ENCODE measurements around the gene ANKRD22.
A peak's percentile ranks its signal among the peaks of the same experiment; 100 is the strongest.

Gene ANKRD22

DNA sequence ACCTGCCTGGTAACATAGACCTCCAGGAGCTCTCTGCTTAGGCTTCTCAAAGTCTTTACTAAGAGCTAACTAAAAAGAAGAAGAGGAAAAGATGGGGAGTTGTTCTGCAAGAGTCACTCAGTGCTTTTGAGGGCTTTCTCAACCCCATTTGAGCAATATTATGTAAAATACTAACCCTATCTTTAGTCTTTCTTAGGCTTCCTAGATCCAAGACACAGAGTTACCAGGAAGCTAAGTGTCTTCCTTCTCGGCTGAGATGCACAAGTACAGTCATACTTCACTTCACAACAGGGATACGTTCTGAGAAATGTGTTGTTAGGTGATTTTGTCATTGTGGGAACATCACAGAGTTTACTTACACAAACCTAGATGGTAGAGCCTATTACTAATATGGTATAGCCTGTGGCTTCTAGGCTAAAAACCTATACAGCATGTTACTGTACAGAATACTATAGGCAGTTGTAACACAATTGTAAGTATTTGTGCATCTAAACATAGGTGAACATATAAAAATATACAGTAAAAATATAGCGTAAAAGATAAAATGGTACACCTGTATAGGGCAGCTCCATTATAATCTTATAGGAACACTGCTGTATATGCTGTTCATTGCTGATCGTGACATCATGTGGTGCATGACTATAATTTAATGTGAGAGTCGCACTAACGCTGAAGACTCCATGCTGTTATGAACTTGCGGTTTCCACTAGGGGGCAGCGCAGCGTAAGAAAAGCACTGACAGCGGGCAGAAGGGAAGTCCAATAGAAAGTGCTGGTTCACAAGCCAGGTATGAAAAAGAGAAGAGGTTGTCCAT is 16.3 kb downstream of the ANKRD22 start:
- DNase-seq (ENCODE audit: low spot score), result peak; percentile 84

DNA sequence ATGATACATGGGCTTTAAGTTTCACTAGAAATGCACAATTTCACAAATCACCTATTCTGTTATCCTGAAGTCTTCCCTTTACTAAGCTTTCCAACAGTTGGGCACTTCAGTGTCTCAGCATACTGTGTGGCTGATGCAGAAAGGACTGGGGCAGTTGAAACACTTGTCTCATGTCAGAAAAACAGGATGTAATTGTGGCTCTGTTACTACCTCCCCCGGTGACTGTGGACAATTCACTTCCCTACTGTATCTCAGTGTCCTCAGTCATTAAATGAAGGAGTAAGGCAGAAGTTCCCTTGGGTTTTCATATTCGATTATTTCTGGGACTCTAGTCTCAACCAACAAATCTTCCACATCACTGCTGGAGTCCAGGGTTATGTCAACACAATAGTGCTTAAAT is 17.9 kb downstream of the ANKRD22 start:
- DNase-seq (ENCODE audit: low spot score), result no peak

- DNase-seq (ENCODE audit: low spot score), result no peak
Measured at GRCh38 chr10:88833156-88833555, 18.5 kb downstream of the ANKRD22 start.

GRCh38 chr10:88832376-88832775 is 19.3 kb downstream of the ANKRD22 start:
- DNase-seq (ENCODE audit: low spot score), result no peak

- DNase-seq (ENCODE audit: low spot score), result no peak
Measured at GRCh38 chr10:88831709-88832108, 19.9 kb downstream of the ANKRD22 start.

DNA sequence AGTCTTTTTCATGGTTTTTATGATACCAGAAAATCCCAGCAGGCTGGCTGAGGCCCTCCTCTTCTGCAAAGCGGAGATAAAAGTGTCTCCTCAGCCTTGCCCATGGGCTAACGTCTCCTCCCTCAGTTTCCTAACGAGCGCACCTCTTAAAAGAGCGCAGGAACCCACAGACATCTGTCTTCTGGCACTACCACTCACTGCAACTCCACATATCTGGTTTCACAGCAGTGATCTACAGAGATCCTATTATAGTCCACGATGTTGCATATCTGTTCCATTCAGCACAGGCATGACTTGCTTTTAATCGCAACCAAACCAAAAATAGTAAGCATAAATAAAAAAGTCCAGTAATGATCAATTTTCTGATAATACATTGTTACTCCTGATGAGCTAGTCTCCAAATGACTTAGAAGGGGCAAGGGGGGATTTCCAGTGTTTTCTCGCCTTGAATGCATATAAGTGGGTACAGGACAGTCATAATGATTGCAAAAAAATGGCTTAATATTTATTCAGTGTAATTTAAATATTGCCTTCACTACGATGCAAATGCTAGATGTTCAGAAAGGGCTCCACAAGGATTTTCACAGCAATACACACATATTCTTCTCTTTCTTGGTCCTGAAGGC is 20.9 kb downstream of the ANKRD22 start:
- DNase-seq (ENCODE audit: low spot score), result no peak

DNA sequence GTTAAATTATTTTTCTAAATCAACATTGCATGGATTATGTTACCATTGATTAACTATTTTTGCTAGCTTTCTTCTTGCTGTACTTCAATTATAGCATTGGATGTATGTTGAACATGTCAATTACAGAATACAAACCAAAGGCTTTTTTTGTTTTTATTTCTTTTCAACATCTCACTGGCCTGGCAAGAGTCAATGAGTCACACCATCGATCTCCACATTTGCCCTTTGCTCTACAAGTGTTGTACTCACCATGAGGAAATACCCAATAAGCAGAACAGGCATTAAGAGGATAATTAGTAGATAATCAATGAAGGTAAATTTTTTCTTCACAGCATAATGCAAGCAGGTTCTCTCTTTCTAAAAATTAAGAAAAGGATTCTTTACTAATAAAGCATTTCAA is 23.3 kb downstream of the ANKRD22 start:
- no peak for DNase-seq (ENCODE audit: low spot score)

DNA sequence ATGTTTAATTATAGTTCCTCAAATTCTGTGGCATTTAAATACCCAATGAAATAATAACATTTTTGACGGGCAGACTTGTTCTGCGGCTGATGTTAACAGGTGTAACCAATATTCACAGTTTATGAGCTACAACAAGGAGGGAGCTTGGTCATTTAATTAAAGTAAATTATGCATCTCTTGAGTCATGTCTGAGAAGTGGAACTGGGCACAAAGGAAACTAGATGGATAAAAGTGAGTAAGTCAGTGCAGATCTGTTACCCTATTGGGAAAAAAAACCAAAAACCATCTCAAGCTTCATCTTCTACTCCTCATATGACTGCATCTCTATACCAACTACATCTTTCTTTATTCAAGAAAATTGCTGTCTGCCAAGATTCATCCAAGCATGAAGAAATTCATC is 24.0 kb downstream of the ANKRD22 start:
- DNase-seq (ENCODE audit: low spot score), result no peak

- DNase-seq (ENCODE audit: low spot score), result no peak
Measured at GRCh38 chr10:88826388-88826787, 25.3 kb downstream of the ANKRD22 start.

DNA sequence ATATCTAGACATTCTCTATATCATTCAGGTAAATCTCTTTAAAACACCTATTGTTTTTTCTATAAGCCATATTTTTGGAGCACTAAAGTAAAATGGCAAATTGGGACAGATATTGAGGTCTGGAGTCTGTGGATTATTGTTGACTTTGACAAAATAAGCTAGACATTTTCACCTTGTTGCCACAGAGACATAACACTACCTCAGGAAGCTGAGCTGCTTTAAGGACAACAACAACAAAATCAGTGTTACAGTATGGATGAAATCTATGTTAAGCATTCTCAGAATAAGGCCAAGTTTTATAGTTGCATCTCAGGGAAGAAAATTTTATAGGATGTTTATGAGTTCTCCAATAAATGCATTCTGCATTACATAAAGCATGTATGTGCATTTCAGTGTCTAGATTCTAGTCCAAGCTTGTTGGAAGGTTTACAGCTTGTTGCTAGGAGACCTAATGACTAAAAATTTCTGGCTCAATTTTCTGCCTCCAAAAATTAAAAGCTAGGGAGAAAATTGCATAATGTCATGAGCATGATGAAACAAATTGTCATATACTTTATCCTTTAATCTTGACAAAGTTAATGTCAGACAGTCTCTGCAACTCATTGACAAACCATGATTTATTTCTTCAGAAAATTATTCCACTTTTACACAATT is 30.8 kb downstream of the ANKRD22 start:
- DNase-seq (ENCODE audit: low spot score), result peak; percentile 37

DNA sequence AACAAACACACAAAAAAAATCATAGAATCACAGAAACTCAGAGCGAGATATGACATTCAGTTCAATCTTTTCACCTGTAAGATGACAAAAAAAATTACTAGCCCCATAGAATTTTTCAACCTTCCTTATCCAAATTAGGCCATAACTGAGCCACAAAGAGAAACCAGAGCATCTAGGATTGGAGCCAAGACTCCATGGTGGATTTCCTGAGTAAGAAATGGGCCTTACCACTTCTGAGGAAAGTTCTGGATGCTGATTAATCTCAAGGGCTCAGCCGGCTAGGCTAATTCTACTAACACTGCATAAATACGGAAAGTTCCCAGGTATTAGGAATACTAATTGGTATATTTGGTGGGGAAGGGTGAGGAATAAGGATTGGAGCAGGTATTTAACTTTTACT is 32.4 kb downstream of the ANKRD22 start:
- peak; percentile 24 for DNase-seq (ENCODE audit: low spot score)

DNA sequence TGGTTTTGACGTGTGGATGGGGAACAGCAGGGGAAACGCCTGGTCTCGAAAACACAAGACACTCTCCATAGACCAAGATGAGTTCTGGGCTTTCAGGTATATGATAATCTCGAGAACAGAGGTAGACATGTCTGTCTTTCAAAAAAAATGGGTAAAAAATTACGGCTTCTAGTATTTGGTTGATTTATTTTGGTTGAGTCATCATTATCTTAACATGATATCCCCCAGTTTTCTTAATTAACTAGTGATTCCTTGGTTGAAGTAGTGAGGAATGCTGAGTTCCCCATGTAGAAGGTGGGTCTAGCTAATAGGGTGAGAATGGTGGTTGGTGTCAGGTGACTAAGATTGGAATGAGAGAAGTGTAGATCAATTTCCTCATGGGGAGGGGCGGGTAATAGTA is 38.4 kb downstream of the ANKRD22 start:
- DNase-seq (ENCODE audit: low spot score), result no peak

GRCh38 chr10:88810196-88810961 is 41.3 kb downstream of the ANKRD22 start:
- DNase-seq (ENCODE audit: low spot score), result peak; percentile 67

DNA sequence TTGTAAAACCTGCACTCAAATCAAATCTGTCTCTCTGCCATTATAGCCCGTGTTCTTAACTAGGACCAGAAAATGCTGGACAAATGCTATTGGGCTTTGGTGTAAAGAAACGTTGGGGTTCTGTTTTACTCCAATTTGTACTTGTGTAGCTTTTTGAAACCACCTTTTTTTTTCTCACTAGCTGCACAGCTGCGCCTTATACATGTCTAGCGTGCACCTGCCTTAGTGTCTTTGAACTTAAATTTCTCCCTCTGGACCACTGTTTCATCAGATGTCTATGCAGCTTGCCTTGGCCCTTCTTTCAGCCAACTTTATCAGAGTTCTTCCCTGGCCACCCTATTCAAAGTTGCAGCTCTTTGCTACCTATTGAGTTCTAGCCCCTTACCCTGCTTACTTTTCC is 42.0 kb downstream of the ANKRD22 start:
- DNase-seq (ENCODE audit: low spot score), result no peak

GRCh38 chr10:88805924-88806323 is 45.7 kb downstream of the ANKRD22 start:
- no peak for DNase-seq (ENCODE audit: low spot score)

- DNase-seq (ENCODE audit: low spot score), result no peak
Measured at GRCh38 chr10:88805361-88805760, 46.3 kb downstream of the ANKRD22 start.

- DNase-seq (ENCODE audit: low spot score), result no peak
Measured at GRCh38 chr10:88804083-88804812, 47.4 kb downstream of the ANKRD22 start.

- no peak for DNase-seq (ENCODE audit: low spot score)
Measured at GRCh38 chr10:88803641-88804040, 48.0 kb downstream of the ANKRD22 start.

- no peak for DNase-seq (ENCODE audit: low spot score)
Measured at GRCh38 chr10:88802523-88803285, 48.9 kb downstream of the ANKRD22 start, which contains the start of gene LIPM. LIPM (plus strand) TSS chr10:88802730; CDS start chr10:88802897, 167 bp downstream.

DNA sequence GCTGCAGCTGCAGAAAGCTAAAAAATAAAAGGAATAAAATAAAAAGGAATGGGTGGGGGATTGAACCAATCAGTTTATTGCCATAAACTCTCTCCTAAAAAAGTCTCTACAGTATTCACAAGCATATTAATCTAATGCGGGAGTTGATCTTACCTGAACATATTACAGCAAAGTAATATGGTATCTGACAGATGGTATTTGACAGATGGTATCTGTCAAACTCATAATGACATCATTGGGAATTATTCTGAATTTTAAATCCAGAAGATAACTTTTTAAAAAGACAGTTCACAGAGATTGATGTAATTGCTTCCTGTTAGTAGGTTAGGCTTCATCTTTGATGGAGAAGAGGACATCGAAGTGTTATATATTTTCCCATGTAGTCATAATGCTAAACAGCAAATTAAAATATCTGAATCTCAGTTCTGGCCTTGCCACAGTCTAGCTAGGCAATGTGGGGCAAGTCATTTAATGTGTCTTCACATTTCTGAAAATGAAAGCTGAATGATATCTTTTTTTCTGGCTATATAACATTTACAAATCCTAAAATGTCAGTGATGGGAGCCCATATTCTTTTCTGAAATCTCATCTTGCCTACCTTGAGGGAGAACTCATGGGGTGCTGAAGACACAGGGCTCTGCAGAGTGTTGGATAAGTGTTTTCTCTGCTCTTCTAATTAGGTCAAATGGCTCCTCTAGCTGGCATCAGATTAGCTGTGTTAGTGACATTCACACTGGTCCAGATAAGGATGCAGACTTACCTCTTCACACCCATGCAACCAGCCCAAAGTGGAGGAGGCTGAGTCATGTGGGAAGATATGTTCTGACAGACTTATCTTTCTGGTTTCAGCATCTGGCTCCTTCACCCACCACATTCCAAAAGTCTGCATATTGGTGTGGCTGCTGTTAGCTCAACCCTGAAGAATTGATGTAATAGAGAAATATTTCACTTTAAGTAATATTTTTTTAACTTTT is 51.2 kb downstream of the ANKRD22 start:
- peak; percentile 68 for DNase-seq (ENCODE audit: low spot score)

Data from AG20443 (cell line).